ENCODE data around the gene AGXT.

The AGXT gene

GRCh38 chr2:240872317-240873097 is 3.9 kb downstream of the AGXT start:
- no peak for TF ChIP-seq CTCF (IDR thresholded peaks at IDR 0.05; ENCODE audit: control insufficient read depth, extremely low read depth, insufficient read depth)
- H3K4me3 ChIP-seq (ENCODE audit: low read depth, low read length), result no peak overlapping the region
- no peak for DNase-seq (ENCODE audit: low read depth)

GRCh38 chr2:240873098-240873788 is 4.6 kb downstream of the AGXT start:
- no peak for TF ChIP-seq CTCF (IDR thresholded peaks at IDR 0.05; ENCODE audit: control insufficient read depth, extremely low read depth, insufficient read depth)
- H3K4me3 ChIP-seq (ENCODE audit: low read depth, low read length), result no peak overlapping the region
- no peak for DNase-seq (ENCODE audit: low read depth)

GRCh38 chr2:240873805-240874714 is 5.4 kb downstream of the AGXT start:
- DNase-seq (ENCODE audit: low read depth), result no peak
- TF ChIP-seq CTCF (IDR thresholded peaks at IDR 0.05; ENCODE audit: control insufficient read depth, extremely low read depth, insufficient read depth), result no peak
- H3K4me3 ChIP-seq (ENCODE audit: low read depth, low read length), result no peak overlapping the region

GRCh38 chr2:240874715-240875227 is 6.1 kb downstream of the AGXT start:
- TF ChIP-seq CTCF (IDR thresholded peaks at IDR 0.05; ENCODE audit: control insufficient read depth, extremely low read depth, insufficient read depth), result no peak
- no peak overlapping the region for H3K4me3 ChIP-seq (ENCODE audit: low read depth, low read length)

GRCh38 chr2:240875228-240876034 is 6.8 kb downstream of the AGXT start:
- DNase-seq (ENCODE audit: low read depth), result no peak
- H3K4me3 ChIP-seq (ENCODE audit: low read depth, low read length), result no peak overlapping the region
- TF ChIP-seq CTCF (IDR thresholded peaks at IDR 0.05; ENCODE audit: control insufficient read depth, extremely low read depth, insufficient read depth), result no peak

More at GRCh38 chr2:240874715-240875227, 6.1 kb downstream of the AGXT start:
- no peak for DNase-seq (ENCODE audit: low read depth)

GRCh38 chr2:240876035-240876474 is 7.4 kb downstream of the AGXT start:
- no peak overlapping the region for H3K4me3 ChIP-seq (ENCODE audit: low read depth, low read length)
- no peak for DNase-seq (ENCODE audit: low read depth)
- no peak for TF ChIP-seq CTCF (IDR thresholded peaks at IDR 0.05; ENCODE audit: control insufficient read depth, extremely low read depth, insufficient read depth)

Measured in LNCaP clone FGC (cell line).